GM12878 (cell line): Measurements from ENCODE around the gene DAZAP2. TPM values are rescaled to one million over a fixed set of nuclear protein-coding genes. Genes with fewer than 3 reads are reported as not detected.
A peak's percentile ranks its signal among the peaks of the same experiment; 100 is the strongest.

Experiments
- CBX5 ChIP-seq: sonication (generic); IDR thresholded peaks from 2 replicates; pipeline ENCODE4 v1.6.1; 2016; ENCODE audit warnings: low read depth, moderate library complexity, mild to moderate bottlenecking, inconsistent platforms
- CREM ChIP-seq: IDR thresholded peaks from 2 replicates; pipeline ENCODE4 v1.6.1; 2014; ENCODE audit warnings: antibody characterized with exemption, low read depth
- EGR1 ChIP-seq, 2 experiments: IDR thresholded peaks; 1 replicate in 1 of 2; 2 replicates in 1 of 2; pipeline ENCODE4 v1.6.1; 2011 to 2012; ENCODE audit warnings: low read depth in 2 of 2, low read length in 2 of 2, borderline replicate concordance in 1 of 2, mild to moderate bottlenecking in 1 of 2, moderate library complexity in 1 of 2
- ETV6 ChIP-seq, 2 experiments: fragments of 450-650 bp in 1 of 2; IDR thresholded peaks in 1 of 2; conservative IDR thresholded peaks in 1 of 2; 2 replicates each; pipeline ENCODE4 v1.6.1; 2014; ENCODE audit warnings: antibody characterized with exemption in 1 of 2, borderline replicate concordance in 1 of 2, low read depth in 1 of 2, mild to moderate bottlenecking in 1 of 2, moderate library complexity in 1 of 2
- MTA3 ChIP-seq: IDR thresholded peaks from 2 replicates; pipeline ENCODE4 v1.6.1; 2012; ENCODE audit warnings: low read length, inconsistent platforms, borderline replicate concordance
- MYC ChIP-seq: IDR thresholded peaks from 2 replicates; pipeline ENCODE4 v1.6.1; 2011; ENCODE audit warnings: mild to moderate bottlenecking, low read length, moderate library complexity, inconsistent platforms; ENCODE audit not compliant: insufficient read depth, insufficient replicate concordance, insufficient read length, severe bottlenecking
- NBN ChIP-seq: fragments of 450-650 bp; IDR thresholded peaks from 2 replicates; pipeline ENCODE4 v1.6.1; 2016
- NFIC ChIP-seq: IDR thresholded peaks from 2 replicates; pipeline ENCODE4 v1.6.1; 2012; ENCODE audit warnings: low read depth, mild to moderate bottlenecking, inconsistent platforms, low read length, moderate library complexity
- NRF1 ChIP-seq: conservative IDR thresholded peaks from 2 replicates; pipeline ENCODE4 v1.6.1; 2011; ENCODE audit warnings: mild to moderate bottlenecking, low read depth, low read length, improper control_type of control experiment
- POU2F2 ChIP-seq: IDR thresholded peaks from 3 replicates; pipeline ENCODE4 v1.6.1; 2011; ENCODE audit warnings: low read depth, mild to moderate bottlenecking, low read length, borderline replicate concordance
- RUNX3 ChIP-seq: IDR thresholded peaks from 2 replicates; pipeline ENCODE4 v1.6.1; 2012; ENCODE audit warnings: low read length, inconsistent platforms
- SKIL ChIP-seq: fragments of 450-650 bp; IDR thresholded peaks from 2 replicates; pipeline ENCODE4 v1.6.1; 2017; ENCODE audit warnings: mild to moderate bottlenecking, low read depth, inconsistent platforms; ENCODE audit not compliant: poor library complexity, severe bottlenecking
- SPI1 ChIP-seq: IDR thresholded peaks from 2 replicates; pipeline ENCODE4 v1.6.1; 2011; ENCODE audit warnings: low read depth, mild to moderate bottlenecking, low read length, moderate library complexity, borderline replicate concordance; ENCODE audit not compliant: insufficient read depth
- TCF7 ChIP-seq: IDR thresholded peaks from 2 replicates; pipeline ENCODE4 v1.6.1; 2014; ENCODE audit warnings: antibody characterized with exemption, borderline replicate concordance
- ZBED1 ChIP-seq: IDR thresholded peaks from 2 replicates; pipeline ENCODE4 v1.6.1; 2016; ENCODE audit warnings: borderline replicate concordance
- ZNF207 ChIP-seq: fragments of 450-650 bp; IDR thresholded peaks from 2 replicates; pipeline ENCODE4 v1.6.1; 2014; ENCODE audit warnings: antibody characterized with exemption, mild to moderate bottlenecking, borderline replicate concordance
- polyA plus RNA-seq, 11 experiments: library from polyadenylated mRNA; depleted of rRNA in 4 of 11; unstranded in 6 of 11; stranded (reverse) in 5 of 11; fragments of >200 nt; fragmentation: Nextera tagmentation in 4 of 11; fragmentation: Illumina TruSeq in 1 of 11; extraction: Ambion mirVana in 4 of 11; extraction: Trizol in 1 of 11; gene quantifications; 1 replicate in 1 of 11; 2 replicates in 10 of 11; pipeline versions ENCODE4 v1.2.1 to v1.2.3, GENCODE V29; 2011 to 2016; ENCODE audit warnings: inconsistent platforms in 2 of 11, missing spikeins in 2 of 11, low read depth in 1 of 11
- total RNA-seq, 4 experiments: library from RNA; depleted of rRNA in 3 of 4; stranded (reverse); fragments of >200 nt in 3 of 4; fragmentation: Illumina TruSeq in 1 of 4; extraction: Trizol in 1 of 4; gene quantifications; 2 replicates each; pipeline versions ENCODE4 v1.2.1 to v1.2.3, GENCODE V29; 2013 to 2021

The DAZAP2 gene
- total and polyA plus RNA-seq, 10 of the 15 experiments (the other 5 are each of a cell fraction or from before 2014, with no cell fraction given), result 71.0 to 267 (median 158) TPM

- TF ChIP-seq ZNF207 (no peak), NRF1 (no peak), EGR1 (IDR thresholded peaks at IDR 0.05; ENCODE audit: borderline replicate concordance in 1 of 2, low read depth in 2 of 2, low read length in 2 of 2) (peak in 1 of 2 experiments; percentile 73; a peak in 1 of 3 replicates), NFIC (peak; percentile 59; the same call in 1 of the 2 replicates), RUNX3 (peak; percentile 95), ZBED1 (0 out of 2 replicates have a peak, but pooled peaks have one; percentile 21), MYC (no peak), CREM (peak; percentile 34; the same call in 1 of the 2 replicates), ETV6 (conservative IDR thresholded peaks at IDR 0.05 in 1 of 2, IDR thresholded peaks at IDR 0.05 in 1 of 2; ENCODE audit: borderline replicate concordance in 1 of 2, low read depth in 1 of 2) (peak in 1 of 2 experiments; percentile 80; a peak in 2 of 4 replicates), SPI1 (peak; percentile 42; the same call in 1 of the 2 replicates), TCF7 (peak; percentile 21; the same call in 1 of the 2 replicates), POU2F2 (peak; percentile 85; the same call in 2 of the 3 replicates), MTA3 (no peak), CBX5 (no peak), NBN (peak; percentile 27; the same call in 1 of the 2 replicates), SKIL (no peak)
These were observed 7.7 kb downstream of the DAZAP2 start (continued) for GRCh38 chr12:51246254-51246853.
